HuH-7.5 (cell line): ENCODE measurements around the gene GPSM3.
"Not testable (repeated sequence)": the region's sequence is repeated elsewhere in the genome, so short reads cannot be mapped to it uniquely, and the experiment has no call there.

ENCODE experiments used
- DNase-seq: peaks from one replicate; pipeline ENCODE4 v3.0.0; 2011; ENCODE audit warnings: low spot score

GPSM3 gene

GRCh38 chr6:32192608-32193039 lies at the start of gene GPSM3:
GPSM3 (minus strand) TSS chr6:32192643; CDS start chr6:32192513, 130 bp downstream.
- no peak for DNase-seq

- DNase-seq, result no peak
These were observed 48.2 kb upstream of the GPSM3 start for GRCh38 chr6:32240686-32241085.

GRCh38 chr6:32239462-32239861 lies 47.0 kb upstream of the GPSM3 start:
- DNase-seq, result no peak

GRCh38 chr6:32234934-32235333 lies 42.5 kb upstream of the GPSM3 start:
- DNase-seq, result no peak

- no peak for DNase-seq
These were observed 34.0 kb upstream of the GPSM3 start for GRCh38 chr6:32226434-32226833.

GRCh38 chr6:32224696-32225095 lies 32.3 kb upstream of the GPSM3 start:
- no peak for DNase-seq

- no peak for DNase-seq
These were observed 31.1 kb upstream of the GPSM3 start, which contains the start of gene NOTCH4 for GRCh38 chr6:32223258-32224235. NOTCH4 (minus strand) TSS chr6:32224067; CDS start chr6:32223928, 139 bp downstream.

GRCh38 chr6:32222333-32223230 lies 30.1 kb upstream of the GPSM3 start:
- DNase-seq, result no peak

GRCh38 chr6:32220021-32220420 lies 27.6 kb upstream of the GPSM3 start:
- DNase-seq, result no peak

GRCh38 chr6:32218167-32218566 lies 25.7 kb upstream of the GPSM3 start:
- DNase-seq, result no peak

- DNase-seq, result no peak
These were observed 24.6 kb upstream of the GPSM3 start for GRCh38 chr6:32216998-32217397.

- DNase-seq, result no peak
These were observed 23.8 kb upstream of the GPSM3 start for GRCh38 chr6:32216285-32216684.

GRCh38 chr6:32215617-32216016 lies 23.2 kb upstream of the GPSM3 start:
- DNase-seq, result no peak

- no peak for DNase-seq
These were observed 21.7 kb upstream of the GPSM3 start for GRCh38 chr6:32214126-32214525.

- no peak for DNase-seq
These were observed 21.2 kb upstream of the GPSM3 start for GRCh38 chr6:32213649-32214048.

GRCh38 chr6:32212076-32212760 lies 19.8 kb upstream of the GPSM3 start:
- DNase-seq, result no peak

- DNase-seq, result not testable (repeated sequence)
These were observed 19.0 kb upstream of the GPSM3 start for GRCh38 chr6:32211432-32211831.

- DNase-seq, result no peak
These were observed 17.8 kb upstream of the GPSM3 start for GRCh38 chr6:32210191-32210601.

- no peak for DNase-seq
These were observed 16.6 kb upstream of the GPSM3 start for GRCh38 chr6:32208996-32209395.

- DNase-seq, result no peak
These were observed 11.8 kb upstream of the GPSM3 start for GRCh38 chr6:32204268-32204715.

GRCh38 chr6:32203426-32204267 lies 11.2 kb upstream of the GPSM3 start:
- no peak for DNase-seq
